Thymus (tissue), 11 donors: ENCODE data around the gene OSBPL1A. TPM values are rescaled to one million over a fixed set of nuclear protein-coding genes. Genes with fewer than 3 reads are reported as not detected.
"Not testable (repeated sequence)": the region's sequence is repeated elsewhere in the genome, so short reads cannot be mapped to it uniquely, and the experiment has no call there.

Source experiments
- DNase-seq, 9 donors: peaks; one replicate each; pipeline ENCODE4 v3.0.0-alpha.2; 2013; ENCODE audit warnings: low spot score in 9 of 9, low read depth in 6 of 9, missing footprints in 1 of 9
- H3K27ac ChIP-seq, 2 donors: one replicate each; pipeline ENCODE4 v1.5.1; 2013; ENCODE audit warnings: control low read depth in 1 of 2, low read depth in 1 of 2, low read length in 1 of 2, mild to moderate bottlenecking in 1 of 2, moderate library complexity in 1 of 2
- H3K27me3 ChIP-seq, 2 donors: one replicate each; pipeline ENCODE4 v1.5.1; 2013; ENCODE audit warnings: low read length in 1 of 2; ENCODE audit not compliant: control insufficient read depth in 2 of 2, insufficient read depth in 1 of 2
- H3K36me3 ChIP-seq, 2 donors: one replicate each; pipeline ENCODE4 v1.5.1; 2013; ENCODE audit warnings: low read length in 1 of 2, mild to moderate bottlenecking in 1 of 2, moderate library complexity in 1 of 2; ENCODE audit not compliant: control insufficient read depth in 2 of 2, insufficient read depth in 2 of 2
- H3K4me1 ChIP-seq, 2 donors: one replicate each; pipeline ENCODE4 v1.5.1; 2013; ENCODE audit warnings: low read length in 2 of 2; ENCODE audit not compliant: control insufficient read depth in 2 of 2, insufficient read depth in 2 of 2
- H3K4me3 ChIP-seq, 2 donors: one replicate each; pipeline ENCODE4 v1.5.1; 2013; ENCODE audit warnings: low read length in 2 of 2, control low read depth in 1 of 2, mild to moderate bottlenecking in 1 of 2
- H3K9me3 ChIP-seq, 2 donors: one replicate each; pipeline ENCODE4 v1.5.1; 2013; ENCODE audit warnings: low read length in 1 of 2, mild to moderate bottlenecking in 1 of 2; ENCODE audit not compliant: control insufficient read depth in 2 of 2, insufficient read depth in 1 of 2
- WGBS: extraction: QIAGEN DNeasy Blood & Tissue Kit; methylation state at CpG from one replicate; pipeline ENCODE4 v1.1.7; 2013; 5-methylcytosine and 5-hydroxymethylcytosine counted together
- polyA plus RNA-seq: library from polyadenylated mRNA; stranded (reverse); fragments of 200-250 nt; gene quantifications from one replicate; pipeline ENCODE4 v1.2.3, GENCODE V29; 2013
- total RNA-seq: library from RNA; stranded (reverse); fragments of 120-200 nt; gene quantifications from one replicate; pipeline ENCODE4 v1.2.4, GENCODE V29; 2013
- donor health status: healthy.

OSBPL1A gene
- total and polyA plus RNA-seq, 2 donors: 10.7 to 21.0 TPM

GRCh38 chr18:24386681-24387080, 10.9 kb downstream of the OSBPL1A start:
- Histone ChIP-seq H3K27me3 (no peaks in the 10 kb centered on the region), H3K9me3 (no peaks in the 10 kb centered on the region), H3K4me1 (no peaks in the 10 kb centered on the region), H3K36me3 (no peaks in the 10 kb centered on the region), H3K27ac (no peak overlapping the region), H3K4me3 (no peak overlapping the region)
- 87% methylated on average over 6 of the region's 6 CpGs for WGBS
- DNase-seq: no peak

DNA sequence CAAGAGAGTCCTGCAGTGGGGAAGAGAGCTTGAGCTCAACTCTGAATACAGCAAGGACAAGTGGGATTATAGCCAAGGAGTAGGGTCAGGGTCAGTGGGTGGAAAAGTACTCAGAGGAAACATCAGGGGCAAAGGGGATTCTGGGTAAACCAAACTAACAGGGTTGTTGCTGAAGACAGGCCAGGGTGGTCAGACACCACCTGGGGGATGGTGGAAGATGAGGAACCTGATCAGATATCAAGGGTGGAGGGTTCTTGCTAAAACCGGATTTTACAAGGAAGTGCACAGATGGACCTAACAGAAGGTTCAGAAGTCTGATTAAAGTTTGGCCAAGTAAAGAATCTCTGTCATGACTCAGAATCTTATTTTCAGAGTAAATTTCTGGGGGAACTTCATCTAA, 16.5 kb downstream of the OSBPL1A start:
- 96% methylated on average over 1 of the region's 1 CpG for WGBS
- H3K27ac ChIP-seq: no peak overlapping the region

DNA sequence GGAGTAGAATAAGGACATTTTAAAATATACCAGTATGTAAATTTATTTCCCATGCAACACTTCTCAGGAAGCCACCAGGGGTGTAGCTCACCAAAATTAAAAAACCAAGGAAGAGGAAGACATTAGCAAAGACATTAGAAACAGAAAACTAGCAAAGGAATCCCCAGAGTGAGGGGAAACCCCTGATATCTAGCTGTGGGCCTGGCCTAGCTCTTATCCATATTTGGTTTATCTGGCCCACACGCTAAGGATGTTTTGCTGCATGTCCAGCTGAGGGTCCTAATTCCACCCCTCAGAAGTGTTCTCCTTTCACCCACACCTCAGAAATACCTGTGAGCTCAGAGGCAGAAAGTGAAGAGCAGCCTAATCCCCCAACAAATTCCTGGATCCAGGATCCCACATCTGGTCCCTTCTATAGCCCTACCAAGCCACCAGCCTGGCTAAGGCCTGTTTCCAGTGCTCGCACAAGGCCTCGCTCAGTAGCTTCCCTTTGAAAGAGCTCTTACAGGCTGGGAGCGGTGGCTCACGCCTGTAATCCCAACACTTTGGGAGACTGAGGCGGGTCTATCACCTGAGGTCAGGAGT, 17.4 kb downstream of the OSBPL1A start:
- no peaks in the 10 kb centered on the region for H3K27me3 ChIP-seq
- 97% methylated on average over 6 of the region's 6 CpGs for WGBS
- H3K27ac ChIP-seq: no peak overlapping the region
- no peaks in the 10 kb centered on the region for H3K9me3 ChIP-seq
- no peak for DNase-seq
- H3K36me3 ChIP-seq: peaks cover 0 to 4% of the 10 kb centered on the region in 2 donors
- no peaks in the 10 kb centered on the region for H3K4me1 ChIP-seq
- H3K4me3 ChIP-seq: no peak overlapping the region

More for the DNA sequence above, 16.5 kb downstream of the OSBPL1A start:
- H3K27me3 ChIP-seq: no peaks in the 10 kb centered on the region
- H3K4me1 ChIP-seq: no peaks in the 10 kb centered on the region
- H3K9me3 ChIP-seq: no peaks in the 10 kb centered on the region
- H3K4me3 ChIP-seq: no peak overlapping the region
- DNase-seq: no peak
- H3K36me3 ChIP-seq: no peaks in the 10 kb centered on the region

DNA sequence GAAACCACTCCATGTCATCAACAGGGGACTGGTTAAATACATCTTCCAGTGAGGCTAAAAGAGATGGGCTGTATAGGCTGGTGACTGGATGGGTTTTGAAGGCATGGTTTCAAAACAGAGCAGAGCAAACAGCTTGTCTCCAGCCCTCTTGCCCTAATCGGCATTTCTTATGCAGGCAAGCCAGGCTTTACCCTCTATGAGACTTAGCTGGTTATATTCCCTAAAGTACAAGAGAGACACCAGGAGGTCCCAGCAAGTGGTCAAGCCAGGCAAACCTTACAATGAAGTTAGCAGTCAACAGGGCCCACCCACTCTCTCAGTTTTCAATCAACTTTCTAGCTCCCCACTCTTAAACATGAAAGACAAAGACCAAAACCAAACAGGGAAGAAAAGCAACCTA, 19.0 kb downstream of the OSBPL1A start:
- H3K9me3 ChIP-seq: no peaks in the 10 kb centered on the region
- H3K4me3 ChIP-seq: no peak overlapping the region
- WGBS: 88% methylated on average over 1 of the region's 1 CpG
- H3K27me3 ChIP-seq: no peaks in the 10 kb centered on the region
- peaks cover 0 to 2% of the 10 kb centered on the region in 2 donors for H3K4me1 ChIP-seq
- peaks cover 0 to 4% of the 10 kb centered on the region in 2 donors for H3K36me3 ChIP-seq
- DNase-seq: no peak
- no peak overlapping the region for H3K27ac ChIP-seq

GRCh38 chr18:24376531-24376930, 21.1 kb downstream of the OSBPL1A start:
- not testable (repeated sequence) for H3K4me1 ChIP-seq, H3K27me3 ChIP-seq, H3K36me3 ChIP-seq, H3K27ac ChIP-seq, H3K4me3 ChIP-seq, DNase-seq, H3K9me3 ChIP-seq
- 98% methylated on average over 23 of the region's 23 CpGs for WGBS

- H3K27ac ChIP-seq: no peak overlapping the region
- 88% methylated on average over 1 of the region's 1 CpG for WGBS
- no peaks in the 10 kb centered on the region for H3K9me3 ChIP-seq
- H3K27me3 ChIP-seq: no peaks in the 10 kb centered on the region
- H3K36me3 ChIP-seq: peaks cover 0 to 4% of the 10 kb centered on the region in 2 donors
- no peak overlapping the region for H3K4me3 ChIP-seq
- no peak for DNase-seq
- peaks cover 8 to 20% of the 10 kb centered on the region in 2 donors for H3K4me1 ChIP-seq
These were observed 24.3 kb downstream of the OSBPL1A start for GRCh38 chr18:24373328-24373727.

- 99% methylated on average over 5 of the region's 5 CpGs for WGBS
- no peak for DNase-seq
- Histone ChIP-seq H3K4me3 (no peak overlapping the region), H3K9me3 (no peaks in the 10 kb centered on the region), H3K27ac (no peak overlapping the region), H3K27me3 (no peaks in the 10 kb centered on the region), H3K4me1 (peaks cover 8 to 20% of the 10 kb centered on the region in 2 donors), H3K36me3 (peaks cover 0 to 4% of the 10 kb centered on the region in 2 donors)
These were observed 25.2 kb downstream of the OSBPL1A start for GRCh38 chr18:24372279-24372872.

DNA sequence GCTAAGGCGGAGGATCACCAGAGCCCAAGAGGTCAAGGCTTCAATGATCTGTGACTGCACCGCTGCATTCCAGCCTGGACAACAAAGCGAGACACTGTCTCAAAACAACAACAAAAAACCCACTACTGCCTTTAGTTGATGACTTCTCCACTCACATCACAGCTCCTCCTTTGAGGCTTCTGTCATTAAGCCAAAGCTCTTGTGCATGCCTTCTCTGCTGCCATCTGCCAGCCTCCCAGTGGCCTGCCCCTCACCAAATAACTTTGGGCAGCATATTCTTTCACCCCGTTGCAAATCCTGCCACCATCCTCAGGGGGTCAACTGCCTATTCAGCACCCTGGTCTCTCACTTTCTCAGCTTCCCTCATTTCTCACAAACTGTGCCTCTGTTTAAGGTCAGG, 27.5 kb downstream of the OSBPL1A start:
- 96% methylated on average over 4 of the region's 4 CpGs for WGBS
- no peaks in the 10 kb centered on the region for H3K27me3 ChIP-seq
- peaks cover 8 to 20% of the 10 kb centered on the region in 2 donors for H3K4me1 ChIP-seq
- no peaks in the 10 kb centered on the region for H3K9me3 ChIP-seq
- no peak for DNase-seq
- H3K36me3 ChIP-seq: peaks cover 0 to 3% of the 10 kb centered on the region in 2 donors
- H3K27ac ChIP-seq: no peak overlapping the region
- H3K4me3 ChIP-seq: no peak overlapping the region

GRCh38 chr18:24369426-24369825, 28.2 kb downstream of the OSBPL1A start:
- Histone ChIP-seq H3K27me3 (no peaks in the 10 kb centered on the region), H3K9me3 (no peaks in the 10 kb centered on the region), H3K27ac (no peak overlapping the region), H3K4me3 (no peak overlapping the region), H3K36me3 (peaks cover 0 to 3% of the 10 kb centered on the region in 2 donors), H3K4me1 (peaks cover 8 to 20% of the 10 kb centered on the region in 2 donors)
- DNase-seq: peak in 1 of 9 donors; percentile 12
- WGBS: 52% methylated on average over 1 of the region's 1 CpG
